K562 (cell line): ENCODE measurements around the gene RALGPS1. TPM values are rescaled to one million over a fixed set of nuclear protein-coding genes. Genes with fewer than 3 reads are reported as not detected.

Source experiments
- ATAC-seq: fragments of 200-7000 bp; cut with Tn5 transposase; 3 replicates; pipeline ENCODE4 v1.9.1; 2020; ENCODE audit warnings: moderate library complexity
- BruUV-seq: library from RNA; stranded (reverse); fragments of 400-500 nt; replicated peaks from 2 replicates; lab custom pipeline; 2021; lab: Mats Ljungman, UMichigan
- CTCF ChIA-PET: fragments of 300-600 bp; formaldehyde crosslinking; extraction: SDS; loops from one replicate; lab custom pipeline; 2021; ENCODE audit warnings: low intra/inter-chr PET ratio; lab: Yijun Ruan, JAX
- POLR2A ChIA-PET: fragments of 300-600, 350-650 bp; sonication (Branson Sonifier 250); formaldehyde crosslinking; extraction: SDS; loops from one replicate; lab custom pipeline; 2021; ENCODE audit warnings: antibody characterized with exemption, inconsistent platforms; lab: Yijun Ruan, JAX
- DNase-seq, 4 experiments: peaks; one replicate each; pipeline versions ENCODE4 v3.0.0 to v3.0.0-alpha.2; 2011 to 2018; ENCODE audit warnings: low spot score in 3 of 4, mixed read lengths in 3 of 4; ENCODE audit errors: extremely low read depth in 1 of 4
- FAIRE-seq: peaks from 2 replicates; lab custom pipeline; 2011; peaks lifted over from hg19 to GRCh38; lab: Jason Lieb, UNC
- H2AFZ ChIP-seq: 2 replicates; pipeline ENCODE4 v1.6.0; 2011; ENCODE audit warnings: low read depth, low read length, control low read depth, inconsistent platforms
- H3K27ac ChIP-seq: fragments of 200-600 bp; 3 replicates; pipeline ENCODE4 v1.8.0; 2011; ENCODE audit warnings: low read depth, mild to moderate bottlenecking, control low read depth, inconsistent platforms, low read length, moderate library complexity, mixed read lengths; ENCODE audit errors: extremely low read depth
- H3K27me3 ChIP-seq, 2 experiments: fragments of 300-600 bp in 1 of 2; 2 replicates in 1 of 2; 3 replicates in 1 of 2; pipeline versions ENCODE4 v1.6.0 to v1.8.0; 2011; ENCODE audit warnings: inconsistent platforms in 2 of 2, low read length in 2 of 2, mild to moderate bottlenecking in 1 of 2, mixed read lengths in 1 of 2, moderate library complexity in 1 of 2; ENCODE audit not compliant: control insufficient read depth in 2 of 2, insufficient read depth in 2 of 2
- H3K36me3 ChIP-seq: fragments of 300-600 bp; 3 replicates; pipeline ENCODE4 v1.8.0; 2011; ENCODE audit warnings: mild to moderate bottlenecking, low read length, inconsistent platforms; ENCODE audit not compliant: control insufficient read depth, insufficient read depth
- H3K4me1 ChIP-seq, 2 experiments: fragments of 200-600 bp in 1 of 2; replicated peaks in 1 of 2; 2 replicates in 1 of 2; 3 replicates in 1 of 2; pipeline versions ENCODE4 v1.5.1 to v1.8.0; 2011; ENCODE audit warnings: inconsistent platforms in 2 of 2, low read length in 2 of 2, mild to moderate bottlenecking in 1 of 2, mixed read lengths in 1 of 2, moderate library complexity in 1 of 2; ENCODE audit not compliant: control insufficient read depth in 2 of 2, insufficient read depth in 2 of 2
- H3K4me2 ChIP-seq: 2 replicates; pipeline ENCODE4 v1.6.1; 2011; ENCODE audit warnings: low read length, control low read depth, inconsistent platforms, mixed read lengths; ENCODE audit not compliant: insufficient read depth
- H3K4me3 ChIP-seq: fragments of 200-600 bp; sonication (generic), shearing (Covaris generic); 2 replicates; pipeline ENCODE4 v1.5.1; 2016; ENCODE audit warnings: control low read depth, inconsistent platforms
- H3K79me2 ChIP-seq: fragments of 200-600 bp; 3 replicates; pipeline ENCODE4 v1.8.0; 2011; ENCODE audit warnings: low read length, inconsistent platforms; ENCODE audit not compliant: control insufficient read depth, insufficient read depth
- H3K9ac ChIP-seq, 2 experiments: 2 replicates each; pipeline versions ENCODE4 v1.6.0 to v1.6.1; 2011; ENCODE audit warnings: low read depth in 2 of 2, low read length in 2 of 2, control low read depth in 1 of 2, inconsistent platforms in 1 of 2, mild to moderate bottlenecking in 1 of 2, mixed read lengths in 1 of 2; ENCODE audit not compliant: insufficient read depth in 1 of 2
- H3K9me1 ChIP-seq: one replicate; pipeline ENCODE4 v1.6.0; 2011; ENCODE audit warnings: inconsistent platforms, mild to moderate bottlenecking, low read length, moderate library complexity; ENCODE audit not compliant: control insufficient read depth, insufficient read depth
- H3K9me3 ChIP-seq: replicated peaks from 2 replicates; pipeline ENCODE4 v1.5.1; 2011; ENCODE audit warnings: low read depth, low read length, inconsistent platforms; ENCODE audit not compliant: control insufficient read depth, insufficient read depth
- H4K20me1 ChIP-seq: replicated peaks from 2 replicates; pipeline ENCODE4 v1.6.1; 2011; ENCODE audit warnings: low read length, inconsistent platforms, mixed read lengths; ENCODE audit not compliant: control insufficient read depth, insufficient read depth
- EP400 ChIP-seq: fragments of 450-650 bp; IDR thresholded peaks from 2 replicates; pipeline ENCODE4 v1.6.1; 2017; ENCODE audit warnings: antibody characterized with exemption, mild to moderate bottlenecking, moderate library complexity
- GABPA ChIP-seq: fragments of 200-800 bp; sonication (Bioruptor generic); conservative IDR thresholded peaks from 2 replicates; pipeline ENCODE4 v1.6.1; 2016; ENCODE audit warnings: low read depth, missing genetic modification characterization, missing compliant biosample characterization
- MEIS2 ChIP-seq: fragments of 450-650 bp; IDR thresholded peaks from 2 replicates; pipeline ENCODE4 v1.6.1; 2014; ENCODE audit warnings: mild to moderate bottlenecking; ENCODE audit not compliant: partially characterized antibody
- MYBL2 ChIP-seq, 2 experiments: fragments of 450-650 bp in 1 of 2; sonication (generic) in 1 of 2; formaldehyde crosslinking in 1 of 2; IDR thresholded peaks; 2 replicates each; pipeline versions ENCODE4 v1.6.1 to v1.8.1; 2017 to 2022; ENCODE audit warnings: borderline replicate concordance in 1 of 2, inconsistent platforms in 1 of 2, low read depth in 1 of 2, mild to moderate bottlenecking in 1 of 2, missing genetic modification reagents in 1 of 2, moderate library complexity in 1 of 2
- NFIX ChIP-seq: fragments of 250-450 bp; sonication (Bioruptor Pico); IDR thresholded peaks from 2 replicates; pipeline ENCODE4 v1.4.0; 2020; ENCODE audit warnings: low read depth, mild to moderate bottlenecking, moderate library complexity
- PML ChIP-seq: IDR thresholded peaks from 2 replicates; pipeline ENCODE4 v1.6.1; 2012; ENCODE audit warnings: low read length, inconsistent platforms
- PTBP1 ChIP-seq: fragments of 200-400 bp; formaldehyde crosslinking; IDR thresholded peaks from 2 replicates; pipeline ENCODE4 v1.6.1; 2017; ENCODE audit warnings: low read depth, low read length
- PTRF ChIP-seq: fragments of 450-650 bp; IDR thresholded peaks from 2 replicates; pipeline ENCODE4 v1.6.1; 2016; ENCODE audit warnings: mild to moderate bottlenecking, missing genetic modification characterization, missing compliant biosample characterization
- RNF2 ChIP-seq: sonication (generic); IDR thresholded peaks from 2 replicates; pipeline ENCODE4 v1.6.1; 2016
- TAF1 ChIP-seq: IDR thresholded peaks from 2 replicates; pipeline ENCODE4 v1.6.1; 2011; ENCODE audit warnings: mild to moderate bottlenecking, low read length, moderate library complexity; ENCODE audit not compliant: insufficient read depth, control insufficient read depth, severe bottlenecking; ENCODE audit errors: extremely low read depth
- ZFX ChIP-seq: sonication (generic); formaldehyde crosslinking; IDR thresholded peaks from 2 replicates; pipeline ENCODE4 v1.8.0; 2022; ENCODE audit warnings: mild to moderate bottlenecking, missing genetic modification reagents, moderate library complexity
- WGBS: fragments of 100-300 bp; shearing (Covaris generic); methylation state at CpG from one replicate; pipeline ENCODE4 v1.1.6; 2016; ENCODE audit warnings: low coverage, mixed read lengths; ENCODE audit not compliant: insufficient coverage; ENCODE audit errors: missing lambda C conversion rate; 5-methylcytosine and 5-hydroxymethylcytosine counted together
- in situ Hi-C: fragments of 300-500 bp; cut with MboI; formaldehyde crosslinking; loops from 4 replicates; pipeline ENCODE4 v1.15.0; 2018; ENCODE audit warnings: inconsistent platforms, mixed read lengths
- intact Hi-C: fragments of 100-400 bp; cut with micrococcal nuclease; formaldehyde crosslinking; loops from 2 replicates; pipeline ENCODE4 v1.14.2; 2022
- polyA plus RNA-seq, 8 experiments: library from polyadenylated mRNA; depleted of rRNA in 4 of 8; stranded (reverse) in 5 of 8; unstranded in 3 of 8; fragments of >200 nt; fragmentation: Nextera tagmentation in 2 of 8; fragmentation: Illumina TruSeq in 1 of 8; extraction: Ambion mirVana in 2 of 8; extraction: Trizol in 1 of 8; gene quantifications; 2 replicates each; pipeline versions ENCODE4 v1.2.1 to v1.2.3, GENCODE V29; 2011 to 2014; ENCODE audit warnings: inconsistent platforms in 1 of 8, missing spikeins in 1 of 8
- total RNA-seq, 7 experiments: library from RNA; depleted of rRNA in 6 of 7; stranded (reverse); fragments of >200 nt in 6 of 7; fragmentation: Illumina TruSeq in 2 of 7; extraction: Trizol in 2 of 7; gene quantifications; 2 replicates each; pipeline versions ENCODE4 v1.2.1 to v1.2.3, GENCODE V29; 2011 to 2021; ENCODE audit warnings: low replicate concordance in 1 of 7
- TF ChIP-seq, protein P1 (sequence below): sonication (generic); formaldehyde crosslinking; IDR thresholded peaks from 2 replicates; pipeline ENCODE4 v1.8.0; 2022; ENCODE audit warnings: mild to moderate bottlenecking, missing genetic modification reagents, borderline replicate concordance
- TF ChIP-seq, protein P2 (sequence below), 3 experiments: IDR thresholded peaks in 2 of 3; conservative IDR thresholded peaks in 1 of 3; 2 replicates each; pipeline ENCODE4 v1.5.1; 2011 to 2012; ENCODE audit warnings: low read length in 3 of 3, mild to moderate bottlenecking in 3 of 3, control low read depth in 2 of 3, improper control_type of control experiment in 1 of 3, inconsistent platforms in 1 of 3, low read depth in 1 of 3, mixed read lengths in 1 of 3, moderate library complexity in 1 of 3; ENCODE audit not compliant: insufficient read depth in 2 of 3
- TF ChIP-seq, protein P3 (sequence below): sonication (generic); formaldehyde crosslinking; IDR thresholded peaks from 2 replicates; pipeline ENCODE4 v1.8.1; 2023; ENCODE audit warnings: mild to moderate bottlenecking, missing genetic modification reagents

Gene RALGPS1
- total and polyA plus RNA-seq, 9 of the 15 experiments (the other 6 are each of a cell fraction or from before 2014, with no cell fraction given): 0.04 to 2.6 (median 1.5) TPM

DNA sequence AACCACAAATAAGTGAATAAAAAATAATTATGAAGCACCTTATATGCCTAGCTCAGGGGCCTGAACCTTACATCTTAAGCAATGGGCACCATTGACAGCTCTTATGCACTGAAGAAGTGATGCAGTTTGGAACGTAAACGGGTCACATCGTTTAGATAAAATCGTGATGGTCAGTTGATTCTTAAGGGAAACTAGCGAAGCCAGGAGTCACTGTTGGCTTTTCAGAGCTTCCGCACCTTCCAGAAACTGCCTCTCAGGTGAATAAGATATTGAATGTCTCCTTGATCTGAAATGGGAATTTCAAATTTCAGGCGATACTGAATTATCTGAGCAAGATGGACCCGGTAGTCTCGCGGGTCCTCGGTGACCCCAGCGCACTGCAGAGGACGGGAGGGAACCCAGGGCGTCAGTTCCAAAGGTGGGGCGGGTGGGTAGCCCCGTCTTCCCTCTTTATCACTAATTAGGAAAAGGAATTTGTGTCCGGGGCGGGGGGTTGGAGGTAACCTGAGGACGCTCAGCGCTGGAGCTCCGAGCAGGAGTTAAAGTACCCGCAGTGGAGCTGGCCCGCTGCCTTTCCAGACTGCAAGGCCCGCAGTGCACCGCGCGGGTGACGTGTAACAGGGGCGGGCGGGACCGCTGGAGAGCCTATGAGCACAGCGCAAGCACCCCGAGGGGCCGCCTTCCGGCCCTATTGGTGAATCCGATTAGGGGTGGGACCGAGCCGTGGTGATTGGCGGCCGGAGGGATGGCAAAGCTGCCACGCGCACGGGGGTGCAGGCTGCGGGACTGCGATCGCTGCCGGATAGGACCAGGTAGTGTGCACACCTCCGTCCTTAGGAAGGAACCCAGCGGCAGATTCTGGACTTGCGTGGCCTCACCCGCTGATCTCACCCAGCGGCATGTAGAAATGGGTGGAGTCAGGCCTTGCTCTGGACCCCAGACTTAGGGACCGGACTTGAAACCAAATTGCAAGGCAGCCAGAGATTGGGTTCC, 330.3 kb downstream of the RALGPS1 start:
- CTCF ChIA-PET: no interaction called here
- TF ChIP-seq MYBL2 (IDR thresholded peaks at IDR 0.05; ENCODE audit: low read depth) (no peak), MYBL2 (CRISPR knock-in tag; IDR thresholded peaks at IDR 0.05; ENCODE audit: borderline replicate concordance) (no peak), GABPA (tag) (peak; percentile 43; the same call in 1 of the 2 replicates), PTBP1 (no peak), TAF1 (peak; percentile 65), PML (0 out of 2 replicates have a peak, but pooled peaks have one; percentile 27), PTRF (tag) (no peak), RNF2 (no peak), NFIX (no peak), MEIS2 (peak; percentile 25), EP400 (peak; percentile 24; the same call in 1 of the 2 replicates), ZFX (CRISPR knock-in tag) (peak; percentile 78)
- TF ChIP-seq, protein P1, sequence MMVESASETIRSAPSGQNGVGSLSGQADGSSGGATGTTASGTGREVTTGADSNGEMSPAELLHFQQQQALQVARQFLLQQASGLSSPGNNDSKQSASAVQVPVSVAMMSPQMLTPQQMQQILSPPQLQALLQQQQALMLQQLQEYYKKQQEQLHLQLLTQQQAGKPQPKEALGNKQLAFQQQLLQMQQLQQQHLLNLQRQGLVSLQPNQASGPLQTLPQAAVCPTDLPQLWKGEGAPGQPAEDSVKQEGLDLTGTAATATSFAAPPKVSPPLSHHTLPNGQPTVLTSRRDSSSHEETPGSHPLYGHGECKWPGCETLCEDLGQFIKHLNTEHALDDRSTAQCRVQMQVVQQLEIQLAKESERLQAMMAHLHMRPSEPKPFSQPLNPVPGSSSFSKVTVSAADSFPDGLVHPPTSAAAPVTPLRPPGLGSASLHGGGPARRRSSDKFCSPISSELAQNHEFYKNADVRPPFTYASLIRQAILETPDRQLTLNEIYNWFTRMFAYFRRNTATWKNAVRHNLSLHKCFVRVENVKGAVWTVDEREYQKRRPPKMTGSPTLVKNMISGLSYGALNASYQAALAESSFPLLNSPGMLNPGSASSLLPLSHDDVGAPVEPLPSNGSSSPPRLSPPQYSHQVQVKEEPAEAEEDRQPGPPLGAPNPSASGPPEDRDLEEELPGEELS (CRISPR knock-in tag): no peak
- TF ChIP-seq, protein P2, sequence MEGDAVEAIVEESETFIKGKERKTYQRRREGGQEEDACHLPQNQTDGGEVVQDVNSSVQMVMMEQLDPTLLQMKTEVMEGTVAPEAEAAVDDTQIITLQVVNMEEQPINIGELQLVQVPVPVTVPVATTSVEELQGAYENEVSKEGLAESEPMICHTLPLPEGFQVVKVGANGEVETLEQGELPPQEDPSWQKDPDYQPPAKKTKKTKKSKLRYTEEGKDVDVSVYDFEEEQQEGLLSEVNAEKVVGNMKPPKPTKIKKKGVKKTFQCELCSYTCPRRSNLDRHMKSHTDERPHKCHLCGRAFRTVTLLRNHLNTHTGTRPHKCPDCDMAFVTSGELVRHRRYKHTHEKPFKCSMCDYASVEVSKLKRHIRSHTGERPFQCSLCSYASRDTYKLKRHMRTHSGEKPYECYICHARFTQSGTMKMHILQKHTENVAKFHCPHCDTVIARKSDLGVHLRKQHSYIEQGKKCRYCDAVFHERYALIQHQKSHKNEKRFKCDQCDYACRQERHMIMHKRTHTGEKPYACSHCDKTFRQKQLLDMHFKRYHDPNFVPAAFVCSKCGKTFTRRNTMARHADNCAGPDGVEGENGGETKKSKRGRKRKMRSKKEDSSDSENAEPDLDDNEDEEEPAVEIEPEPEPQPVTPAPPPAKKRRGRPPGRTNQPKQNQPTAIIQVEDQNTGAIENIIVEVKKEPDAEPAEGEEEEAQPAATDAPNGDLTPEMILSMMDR (IDR thresholded peaks at IDR 0.05 in 2 of 3, conservative IDR thresholded peaks at IDR 0.05 in 1 of 3; ENCODE audit: insufficient read depth in 2 of 3, low read depth in 1 of 3, low read length in 3 of 3): no peak
- TF ChIP-seq, protein P3, sequence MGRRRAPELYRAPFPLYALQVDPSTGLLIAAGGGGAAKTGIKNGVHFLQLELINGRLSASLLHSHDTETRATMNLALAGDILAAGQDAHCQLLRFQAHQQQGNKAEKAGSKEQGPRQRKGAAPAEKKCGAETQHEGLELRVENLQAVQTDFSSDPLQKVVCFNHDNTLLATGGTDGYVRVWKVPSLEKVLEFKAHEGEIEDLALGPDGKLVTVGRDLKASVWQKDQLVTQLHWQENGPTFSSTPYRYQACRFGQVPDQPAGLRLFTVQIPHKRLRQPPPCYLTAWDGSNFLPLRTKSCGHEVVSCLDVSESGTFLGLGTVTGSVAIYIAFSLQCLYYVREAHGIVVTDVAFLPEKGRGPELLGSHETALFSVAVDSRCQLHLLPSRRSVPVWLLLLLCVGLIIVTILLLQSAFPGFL (CRISPR knock-in tag): no peak

More for the DNA sequence above, 330.3 kb downstream of the RALGPS1 start:
- BruUV-seq: TSS peak; percentile 89
- DNase-seq: peak; percentile 95 to 97 (median 95)
- WGBS: 7% methylated on average over 30 of the region's 53 CpGs
- H3K79me2 ChIP-seq: no peaks in the 10 kb centered on the region
- no peaks in the 10 kb centered on the region for H3K9me3 ChIP-seq
- peak overlapping the region; percentile 91 for H2AFZ ChIP-seq
- no peaks in the 10 kb centered on the region for H3K36me3 ChIP-seq
- no peaks in the 10 kb centered on the region for H4K20me1 ChIP-seq
- POLR2A ChIA-PET: interaction anchor here (0.6 to 1.2 kb wide), 7 partner anchors 10 to 317 kb away, joined by 3 to 4 read pairs (median 3); no protein-coding TSS in a partner anchor
- no peaks in the 10 kb centered on the region for H3K9me1 ChIP-seq
- H3K9ac ChIP-seq: peak overlapping the region; percentile 61 to 90
- no peaks in the 10 kb centered on the region; a peak in 1 of 5 replicates for H3K27me3 ChIP-seq
- intact Hi-C loops: loop anchor here (10.0 kb wide), 1 partner anchor 60 kb away; no protein-coding TSS in a partner anchor
- H3K4me1 ChIP-seq: peaks cover 3 to 10% of the 10 kb centered on the region in 2 experiments; a peak in 4 of 5 replicates
- H3K4me2 ChIP-seq: peak overlapping the region; percentile 87
- peak overlapping the region; percentile 50 for H3K4me3 ChIP-seq
- ATAC-seq: peak; percentile 100
- FAIRE-seq: peak; percentile 95
- peak overlapping the region; percentile 38 for H3K27ac ChIP-seq
- in situ Hi-C loops: no loop called here
